DMS114 treated with DMSO at 0.1 percent for 48 hours (cell line): ENCODE data around the gene ADAT3.
A peak's percentile ranks its signal among the peaks of the same experiment; 100 is the strongest.
"Not testable (repeated sequence)": the region's sequence is repeated elsewhere in the genome, so short reads cannot be mapped to it uniquely, and the experiment has no call there.

Source experiments
- DNase-seq: peaks from one replicate; lab custom pipeline; 2025; ENCODE audit not compliant: unreplicated experiment; lab: John Stamatoyannopoulos, UW

ADAT3 gene

DNA sequence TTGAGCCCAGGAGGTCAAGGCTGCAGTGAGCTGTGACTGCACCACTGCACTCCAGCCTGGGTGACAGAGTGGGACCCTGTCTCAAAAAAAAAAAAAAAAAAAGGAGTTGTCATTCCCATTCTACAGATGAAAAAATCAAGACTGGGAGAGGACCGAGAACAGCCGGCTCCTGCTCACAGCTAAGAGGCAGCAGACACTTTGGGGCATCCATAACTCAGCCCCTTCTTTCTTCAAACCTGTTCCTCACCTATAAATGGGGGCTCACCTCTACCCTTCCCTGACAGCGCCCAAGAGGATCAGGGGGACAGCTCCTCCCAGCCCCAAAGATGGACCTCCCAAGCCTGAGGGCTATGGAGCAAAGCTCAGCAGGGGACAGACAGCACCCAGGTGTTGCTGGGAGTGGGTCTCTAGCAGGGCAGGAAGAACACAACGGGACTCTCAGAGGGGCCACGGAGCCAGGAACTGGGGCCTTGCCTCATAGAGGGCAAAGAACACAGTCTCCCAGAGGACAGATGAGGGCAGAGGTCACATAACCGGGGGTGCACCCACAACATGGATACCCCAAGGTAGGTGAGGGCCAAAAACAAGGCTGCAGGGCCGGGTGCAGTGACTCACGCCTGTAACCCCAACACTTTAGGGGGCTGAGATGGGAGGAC, 38.4 kb upstream of the ADAT3 start:
- DNase-seq = no peak

DNA sequence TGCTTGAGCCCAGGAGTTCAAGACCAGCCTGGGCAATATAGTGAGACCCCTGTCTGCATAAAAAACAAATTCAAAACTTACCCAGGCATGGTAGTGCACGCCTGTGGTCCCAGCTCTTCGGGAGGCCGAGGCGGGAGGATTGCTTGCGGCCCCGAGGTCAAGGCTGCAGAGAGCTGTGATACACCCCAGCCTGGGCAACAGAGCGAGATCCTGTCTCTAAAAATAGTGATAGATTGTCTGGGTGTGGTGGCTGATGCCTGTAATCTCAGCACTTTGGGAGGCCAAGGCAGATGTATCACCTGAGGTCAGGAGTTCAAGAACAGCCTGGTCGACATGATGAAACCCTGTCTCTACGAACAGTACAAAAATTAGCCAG, 37.9 kb upstream of the ADAT3 start:
- DNase-seq = no peak

DNA sequence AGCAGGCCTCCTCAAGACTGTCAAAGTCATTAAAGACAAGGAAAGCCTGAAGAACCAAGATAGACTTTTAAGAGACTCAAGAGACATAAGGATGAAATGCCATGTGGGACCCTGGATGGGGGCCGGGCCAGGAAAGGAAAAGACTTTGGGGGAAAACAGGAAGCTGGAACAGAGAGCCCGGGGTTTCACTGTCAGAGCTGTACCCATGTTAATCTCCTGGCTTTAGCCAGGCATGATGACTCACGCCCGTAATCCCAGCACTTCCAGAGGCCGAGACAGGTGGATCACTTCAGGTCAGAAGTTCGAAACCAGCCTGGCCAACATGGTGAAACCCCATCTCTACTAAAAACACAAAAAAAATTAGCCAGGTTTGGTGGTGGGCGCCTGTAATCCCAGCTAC, 36.2 kb upstream of the ADAT3 start:
- no peak for DNase-seq

DNA sequence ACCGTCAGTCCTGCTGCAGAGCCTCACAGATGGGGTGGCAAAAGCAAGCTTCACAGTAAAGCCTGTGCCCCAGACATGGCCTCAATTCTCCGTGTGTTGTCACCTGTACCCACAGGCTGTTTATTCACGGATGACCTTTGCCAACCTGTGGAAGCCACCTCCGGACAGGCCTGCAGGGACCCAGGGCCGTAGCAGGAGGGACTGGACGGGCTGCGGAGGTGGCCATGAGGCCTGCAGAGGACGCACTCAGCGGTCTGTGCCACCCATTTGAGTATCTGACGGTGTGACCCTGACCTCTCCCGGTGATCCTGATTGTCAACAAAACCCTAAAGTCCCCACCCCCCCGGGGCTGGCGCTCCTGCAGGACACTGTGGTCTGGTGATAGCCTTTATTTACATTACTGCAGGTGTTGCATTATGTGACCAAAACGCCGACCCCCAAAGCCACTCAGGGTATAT, 34.0 kb upstream of the ADAT3 start:
- DNase-seq = no peak

DNA sequence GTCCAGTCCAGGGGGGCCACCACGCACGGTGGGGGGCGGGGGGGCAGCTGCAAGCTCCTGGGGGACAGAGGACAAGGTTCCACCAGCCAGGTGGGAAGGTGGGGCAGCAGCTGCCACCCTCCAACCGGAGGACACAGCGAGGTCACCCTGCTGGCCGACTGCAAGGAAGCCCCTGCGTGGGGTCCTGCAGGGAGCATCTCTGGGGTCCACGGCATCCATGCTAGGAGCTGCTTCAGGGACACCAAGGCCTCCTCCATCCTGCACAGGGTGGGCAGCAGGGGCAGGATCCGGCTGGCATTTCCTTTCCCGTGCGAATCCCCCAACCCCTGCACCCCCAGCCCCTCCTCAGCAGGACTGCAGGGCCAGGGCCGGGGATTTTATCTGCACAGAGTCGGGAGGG, 33.6 kb upstream of the ADAT3 start:
- no peak for DNase-seq

DNA sequence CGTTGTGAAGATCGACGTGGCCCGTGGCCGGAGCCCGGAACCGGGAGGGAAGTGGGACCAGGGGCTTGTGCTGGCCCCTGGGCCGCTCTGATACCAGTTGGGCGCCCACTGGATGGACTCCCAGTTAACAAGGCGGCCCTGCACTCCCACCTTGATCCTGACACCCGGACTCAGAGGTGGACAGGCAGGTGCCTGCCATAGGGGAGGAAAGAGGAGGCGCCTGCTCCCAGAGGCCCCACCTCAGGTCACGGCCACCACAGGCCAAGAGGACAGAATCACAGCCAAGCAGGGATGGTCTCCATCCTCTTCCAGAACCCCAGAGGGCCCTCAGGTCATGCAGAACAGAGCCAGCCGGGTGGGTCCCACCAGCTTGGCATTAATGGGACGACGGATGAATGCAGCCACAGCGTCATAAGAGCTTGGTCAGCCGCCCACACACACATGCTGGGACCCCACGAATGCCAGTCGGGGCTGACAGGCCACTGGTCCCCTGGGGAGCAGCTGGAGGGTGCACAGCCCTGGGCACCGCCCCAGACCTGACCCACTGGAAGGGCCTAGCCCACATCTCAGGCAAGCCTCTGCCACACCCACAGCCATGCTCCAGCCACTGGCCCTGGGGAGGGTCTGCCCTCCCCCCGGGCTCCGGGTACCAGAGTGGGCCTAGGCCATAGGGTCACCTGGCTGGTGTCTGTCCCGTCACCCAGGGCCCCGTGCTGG, 32.2 kb upstream of the ADAT3 start:
- DNase-seq = no peak

DNA sequence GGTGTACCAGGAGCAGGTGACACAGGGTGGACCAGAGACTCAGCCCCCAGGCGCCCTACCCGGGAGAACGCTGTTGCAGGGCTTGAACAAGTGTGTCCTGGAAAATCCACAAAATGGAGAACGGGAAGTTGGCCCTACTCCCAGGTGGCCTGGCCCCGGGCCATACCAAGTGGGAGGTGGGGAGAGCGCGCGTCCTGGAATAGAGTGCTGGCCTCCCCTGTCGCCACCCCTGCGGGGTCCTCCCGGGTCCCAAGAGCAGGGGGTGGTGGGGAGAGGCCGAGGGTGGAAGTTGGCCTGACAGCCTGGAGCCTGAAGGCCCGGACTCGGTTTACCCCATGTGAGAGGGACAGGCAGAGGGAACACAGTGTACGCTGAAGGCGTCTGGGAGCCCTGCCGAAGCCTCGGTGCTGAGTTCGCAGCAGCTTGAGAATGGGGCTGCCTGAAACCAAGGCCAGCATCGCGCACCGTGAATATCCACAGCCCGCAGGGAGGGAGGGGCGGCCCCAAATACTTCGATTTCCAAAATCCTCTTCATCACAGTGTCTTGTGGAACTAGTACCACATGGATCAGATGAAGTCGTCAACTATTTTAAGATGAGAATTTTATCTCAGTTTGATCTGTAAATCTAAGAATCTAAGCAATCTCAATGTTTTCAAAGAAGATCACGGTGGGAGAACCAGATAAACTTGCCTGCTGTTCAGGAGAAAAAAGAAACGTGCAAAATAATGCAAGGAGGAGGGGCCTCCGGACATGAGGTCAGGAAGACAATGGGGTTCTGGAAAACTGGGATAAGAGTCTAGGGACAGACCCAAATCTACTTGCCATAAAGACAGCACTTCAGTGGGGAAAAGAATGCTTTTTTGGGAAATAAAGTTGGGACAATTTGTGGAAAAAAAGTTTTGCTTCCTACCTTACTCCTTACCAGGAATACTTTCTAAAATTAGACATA, 31.4 kb upstream of the ADAT3 start:
- DNase-seq = no peak

DNA sequence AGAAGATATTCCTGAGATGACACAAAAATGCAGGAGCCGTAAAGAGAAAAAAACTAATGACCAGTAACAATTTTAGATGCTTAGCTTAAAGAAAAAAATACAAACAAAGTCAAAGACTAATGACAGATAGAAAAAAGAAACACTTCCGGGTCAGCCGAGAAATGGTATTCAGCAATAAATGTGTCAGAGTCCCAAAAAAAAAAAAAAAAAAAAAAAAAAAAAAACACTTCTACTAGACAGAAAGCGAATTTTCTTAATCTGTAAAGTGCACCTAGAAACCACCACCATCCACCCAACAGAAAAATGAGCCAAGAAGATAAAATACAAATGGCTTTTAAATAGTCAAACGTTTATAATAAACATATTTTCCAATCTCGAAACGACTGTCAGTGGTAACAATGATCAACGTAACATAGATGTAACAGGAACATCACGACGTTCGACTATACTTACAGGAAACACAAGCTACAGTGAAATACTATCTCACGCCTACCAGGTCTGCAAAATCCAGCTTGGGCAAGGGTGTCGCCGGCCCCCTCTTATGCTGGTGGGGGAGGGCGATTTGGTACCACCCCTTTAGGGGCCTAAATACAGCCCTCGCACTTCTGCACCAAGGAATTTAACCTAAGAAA, 30.5 kb upstream of the ADAT3 start:
- no peak for DNase-seq

DNA sequence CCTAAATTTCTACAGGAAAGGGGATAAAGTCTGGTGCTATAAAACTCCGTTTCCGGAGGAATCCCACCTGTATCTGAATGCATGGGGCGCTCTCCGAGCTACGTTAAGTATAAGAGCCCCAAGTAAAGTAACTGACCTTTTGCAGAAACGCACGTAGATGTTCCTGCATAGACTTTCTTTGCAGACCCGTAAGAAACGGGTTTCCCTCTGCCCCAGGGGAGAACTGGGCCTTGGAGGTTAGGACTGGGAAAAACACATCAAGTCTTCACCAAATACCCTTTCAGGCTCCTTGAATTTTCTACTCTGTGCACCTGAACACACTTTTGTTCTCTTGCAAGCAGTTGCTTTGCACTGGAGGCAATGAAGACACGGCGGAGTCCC, 29.9 kb upstream of the ADAT3 start:
- DNase-seq = not testable (repeated sequence)

DNA sequence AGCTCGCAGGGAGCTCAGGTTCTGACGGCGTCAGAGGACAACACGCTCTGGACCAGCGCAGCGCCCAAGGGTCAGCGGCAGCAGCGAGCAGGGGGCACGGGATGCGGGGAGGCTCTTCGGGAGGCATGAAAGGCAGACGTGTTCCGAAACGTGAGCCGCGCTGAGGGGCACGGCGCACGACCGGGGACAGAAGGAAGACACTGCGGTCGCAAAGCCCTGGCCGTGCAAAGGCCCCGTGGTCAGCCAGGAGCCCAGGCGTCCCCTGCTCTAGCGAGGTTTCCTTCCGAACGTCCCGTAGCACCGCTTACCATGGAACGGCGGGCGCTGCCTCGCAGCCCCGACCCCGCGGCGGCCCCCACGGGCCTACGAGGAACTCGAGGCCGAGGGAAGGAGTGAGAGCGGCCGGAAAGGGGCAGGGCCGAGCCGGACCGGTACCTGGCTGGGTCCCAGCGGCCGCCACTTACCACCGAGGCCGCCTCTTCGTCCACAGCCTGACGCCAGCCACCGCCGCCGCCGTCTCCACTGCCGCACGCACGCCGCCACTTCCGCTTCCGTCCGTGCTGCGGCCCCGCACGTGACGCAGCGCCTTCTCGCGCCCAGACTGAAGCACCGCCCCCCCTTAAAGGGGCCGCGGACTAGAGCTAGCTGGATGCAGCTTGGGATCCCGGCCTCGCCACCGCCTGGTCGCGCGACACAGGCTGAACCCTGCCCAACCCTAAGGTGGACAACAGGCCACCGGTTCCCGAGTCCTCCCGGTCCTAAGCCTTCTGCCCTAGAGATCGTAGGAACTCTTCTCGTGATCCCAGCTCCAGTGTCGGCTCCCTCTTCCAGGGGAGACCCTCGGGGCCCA, 29.3 kb upstream of the ADAT3 start:
- peak; percentile 72 for DNase-seq

DNA sequence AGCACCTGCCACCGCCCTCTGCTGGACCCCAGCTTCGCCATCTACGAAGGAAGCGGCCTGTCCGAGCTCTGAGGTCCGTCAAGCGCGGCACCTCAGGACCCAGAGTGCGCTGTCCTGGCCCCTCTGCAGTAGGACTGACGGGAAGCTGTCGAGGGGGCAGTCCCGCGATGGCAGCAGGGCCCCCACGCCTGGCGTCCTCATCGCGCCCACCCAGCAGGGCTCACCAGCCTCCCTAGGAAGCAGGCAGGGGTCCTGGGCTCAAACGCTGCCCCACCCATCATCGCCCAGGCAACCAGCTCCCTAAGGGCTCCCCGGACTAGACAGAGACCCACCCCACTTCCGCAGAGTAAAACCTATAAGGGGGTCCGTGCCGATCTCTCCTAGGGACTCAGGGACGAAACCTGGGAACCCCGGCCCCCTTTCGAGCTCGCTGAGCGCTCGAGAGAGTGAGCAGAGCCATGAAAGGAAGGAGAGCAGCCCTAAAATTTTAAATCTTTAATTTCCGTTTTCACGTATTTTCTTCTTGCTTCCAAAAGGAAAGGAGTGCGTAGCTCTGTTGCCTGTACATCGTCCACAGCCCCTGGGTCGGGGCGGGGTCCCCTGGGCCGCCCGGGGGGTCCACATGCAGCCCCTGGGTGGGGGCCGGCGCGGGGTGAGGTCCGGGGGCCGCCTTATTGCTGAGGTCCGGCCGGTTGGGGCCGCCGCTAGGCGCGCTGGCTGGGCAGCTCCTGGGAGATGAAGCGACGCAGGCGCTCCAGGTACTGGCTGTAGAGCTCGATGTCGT, 28.5 kb upstream of the ADAT3 start:
- not testable (repeated sequence) for DNase-seq

DNA sequence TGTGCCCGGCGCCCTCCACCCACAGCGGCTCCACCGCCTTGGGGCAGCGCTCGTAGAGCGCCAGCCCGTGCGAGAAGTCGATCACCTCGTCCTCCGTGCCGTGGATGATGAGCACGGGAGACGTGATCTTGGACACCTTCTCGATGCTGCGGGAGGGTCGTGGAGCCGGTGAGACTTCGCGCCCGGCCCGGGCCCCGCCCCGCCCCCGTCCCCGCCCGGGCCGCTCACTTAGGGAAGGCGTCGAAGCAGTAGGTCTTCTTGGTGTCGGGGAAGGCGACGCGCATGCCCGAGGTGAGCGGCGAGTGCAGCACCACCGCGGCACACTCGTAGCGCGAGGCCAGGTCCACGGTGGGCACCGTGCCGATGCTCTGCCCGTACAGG, 27.9 kb upstream of the ADAT3 start:
- DNase-seq = not testable (repeated sequence)

DNA sequence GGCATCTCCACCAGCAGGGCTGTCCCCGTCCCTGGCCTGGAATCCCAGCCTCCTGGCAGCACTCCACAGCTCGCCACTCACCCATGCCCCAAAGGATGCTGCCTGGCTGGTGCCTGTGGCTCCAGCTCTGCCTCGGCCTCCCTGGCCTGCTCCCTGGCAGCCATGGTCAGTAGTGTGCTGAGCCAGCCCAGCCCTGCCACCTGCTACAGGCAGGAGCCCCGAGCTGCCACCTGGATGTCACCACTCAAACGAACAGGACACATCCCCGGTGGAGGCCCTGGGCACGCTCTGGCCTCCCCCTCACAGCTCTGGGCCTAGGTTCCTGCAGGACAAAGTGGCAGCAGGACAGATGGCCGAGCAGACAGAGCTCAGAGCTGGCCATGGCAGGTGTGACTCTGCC, 26.6 kb upstream of the ADAT3 start:
- DNase-seq = not testable (repeated sequence)

DNA sequence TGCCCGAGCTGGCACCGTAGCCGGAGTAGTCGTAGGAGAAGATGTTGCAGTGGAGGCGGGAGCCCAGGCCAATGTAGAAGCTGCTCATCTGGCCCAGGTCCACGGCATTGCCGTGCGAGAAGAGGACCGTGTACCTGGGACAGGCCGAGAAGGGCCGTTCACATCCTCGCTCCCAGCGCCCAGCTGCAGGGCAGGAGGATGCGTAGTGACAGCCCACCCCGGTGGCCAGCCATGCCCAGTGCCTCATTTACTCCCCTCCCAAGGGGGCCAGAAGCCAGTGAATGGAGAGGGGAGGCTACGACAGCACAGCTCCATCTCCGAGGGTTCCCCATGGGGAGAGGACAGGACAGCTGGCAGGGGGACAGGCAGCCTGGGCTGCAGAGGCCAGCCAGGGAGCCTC, 25.2 kb upstream of the ADAT3 start:
- DNase-seq = not testable (repeated sequence)

DNA sequence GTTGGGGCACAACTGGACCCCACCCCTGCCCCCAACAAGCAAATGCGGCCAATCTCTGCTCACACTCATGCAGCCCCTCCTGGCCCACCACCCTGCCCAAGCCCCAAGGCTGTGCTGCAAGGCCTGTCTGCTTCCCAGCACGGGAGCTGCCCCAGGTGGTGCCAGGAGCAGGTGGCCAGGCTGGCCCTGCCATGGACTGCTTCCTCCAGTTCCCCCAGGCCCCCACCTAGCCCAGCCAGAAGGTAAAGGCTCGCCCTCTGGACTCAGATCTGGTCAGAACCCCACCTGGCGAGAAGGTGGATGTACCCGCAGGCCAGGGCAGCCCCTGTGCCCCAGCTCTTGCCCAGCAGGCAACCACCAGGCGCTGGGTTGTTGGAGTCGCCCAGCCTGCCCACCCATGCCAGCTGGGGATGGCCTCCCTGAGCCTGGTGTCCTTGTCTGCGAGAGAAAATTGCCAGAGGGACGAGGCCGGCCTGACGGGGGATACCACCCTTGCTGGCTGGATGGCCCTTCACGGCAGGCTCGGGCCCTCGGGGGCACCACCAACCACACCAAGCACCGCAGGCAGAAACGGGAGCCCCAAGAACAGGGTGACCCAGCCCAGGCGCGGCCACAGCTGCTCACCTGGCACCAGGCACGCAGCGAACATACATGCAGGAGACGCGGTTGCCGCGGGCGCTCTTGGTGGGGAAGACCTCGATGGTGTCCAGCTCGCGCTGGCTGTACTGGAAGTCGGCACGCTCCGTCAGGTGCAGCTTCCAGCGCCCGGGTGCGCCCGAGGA, 24.4 kb upstream of the ADAT3 start:
- DNase-seq = no peak

DNA sequence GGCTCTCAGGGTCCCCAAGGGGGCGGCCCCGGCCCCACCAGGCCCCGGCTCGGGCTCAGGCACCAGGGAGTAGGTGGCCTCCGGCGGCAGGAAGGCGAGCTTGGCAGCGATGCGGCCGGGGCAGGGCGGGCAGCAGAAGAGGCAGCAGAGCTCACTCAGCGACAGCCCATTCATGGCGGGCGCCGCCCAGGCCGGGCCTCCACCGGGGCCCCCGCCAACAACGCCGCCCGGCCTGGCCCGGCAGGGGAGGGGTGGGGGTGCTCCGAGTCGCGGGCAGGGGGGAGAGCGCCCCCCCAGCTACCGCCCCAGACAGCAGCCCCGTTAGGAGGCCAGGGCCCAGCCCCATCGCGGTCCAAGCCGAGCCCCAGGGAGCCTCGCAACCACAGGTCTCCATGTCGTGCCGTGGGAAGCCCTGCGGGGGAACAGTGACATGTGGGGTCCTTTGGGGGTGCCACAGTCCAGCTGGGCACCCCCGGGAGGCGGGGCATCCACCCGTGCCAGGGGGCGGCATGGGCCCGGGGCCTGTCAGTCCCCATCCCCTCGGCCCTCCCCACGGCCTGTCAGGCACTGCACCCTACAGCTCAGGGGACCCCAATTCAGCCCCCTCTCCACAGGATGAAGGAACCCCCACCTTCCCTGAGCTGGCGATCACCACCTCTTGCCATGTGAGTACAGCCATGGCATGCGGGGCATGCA, 23.7 kb upstream of the ADAT3 start:
- DNase-seq = not testable (repeated sequence)

DNA sequence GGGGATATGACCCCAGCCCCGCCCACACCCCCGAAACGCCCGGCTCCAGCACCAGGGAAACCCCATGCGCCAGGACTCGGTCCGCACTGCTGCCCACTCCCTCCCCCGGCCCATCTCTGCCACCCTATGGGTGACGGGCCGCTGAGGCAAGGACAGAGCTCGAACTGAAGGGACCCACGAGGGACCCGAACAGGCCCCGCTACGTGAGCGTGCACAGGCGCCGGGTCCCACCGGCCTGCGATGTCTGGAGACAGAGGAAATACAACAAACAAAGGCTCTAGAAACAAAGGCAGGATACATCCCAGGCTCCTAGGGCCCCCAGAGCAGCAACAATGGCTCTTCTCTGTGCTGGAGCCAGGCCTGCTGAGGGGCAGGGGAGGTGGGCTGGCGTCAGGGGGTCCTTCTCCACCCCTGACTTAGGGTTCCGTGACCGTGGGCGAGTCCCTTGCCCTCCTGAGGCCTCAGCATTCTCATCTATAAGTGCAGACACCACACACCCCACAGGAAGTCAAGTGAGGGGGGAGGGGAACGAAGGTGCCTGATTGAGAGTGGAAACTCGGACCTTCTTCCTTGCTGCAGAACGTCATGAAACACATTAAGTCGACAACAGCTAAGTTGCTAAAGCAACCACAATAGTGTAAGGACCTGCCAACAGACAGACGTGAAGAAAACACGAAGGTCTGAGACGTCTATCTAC, 23.0 kb upstream of the ADAT3 start:
- no peak for DNase-seq
